HG03025 (cell line): ENCODE results near the gene SHROOM1.

Experiments used
- ATAC-seq: cut with Tn5 transposase; IDR thresholded peaks from one replicate; pipeline ENCODE4 v1.9.1; 2021; ENCODE audit warnings: mild to moderate bottlenecking, moderate library complexity; ENCODE audit not compliant: unreplicated experiment, low FRiP score

SHROOM1 gene

GRCh38 chr5:132854301-132854700, 23.9 kb upstream of the SHROOM1 start:
- no peak for ATAC-seq

GRCh38 chr5:132853790-132854189, 23.3 kb upstream of the SHROOM1 start:
- ATAC-seq, result no peak

GRCh38 chr5:132853323-132853722, 22.9 kb upstream of the SHROOM1 start:
- ATAC-seq, result no peak

- no peak for ATAC-seq
These were observed 19.6 kb upstream of the SHROOM1 start for GRCh38 chr5:132850066-132850465.

- ATAC-seq, result no peak
These were observed 18.9 kb upstream of the SHROOM1 start for GRCh38 chr5:132849347-132849746.

- ATAC-seq, result no peak
These were observed 17.8 kb upstream of the SHROOM1 start for GRCh38 chr5:132848270-132848669.

GRCh38 chr5:132841305-132841704, 10.9 kb upstream of the SHROOM1 start:
- ATAC-seq, result no peak

GRCh38 chr5:132840896-132841295, 10.4 kb upstream of the SHROOM1 start:
- no peak for ATAC-seq

- ATAC-seq, result no peak
These were observed 9.9 kb upstream of the SHROOM1 start for GRCh38 chr5:132840313-132840712.

- no peak for ATAC-seq
These were observed 9.2 kb upstream of the SHROOM1 start for GRCh38 chr5:132839426-132840301.

GRCh38 chr5:132838516-132839282, 8.3 kb upstream of the SHROOM1 start:
- ATAC-seq, result no peak

- no peak for ATAC-seq
These were observed 7.4 kb upstream of the SHROOM1 start for GRCh38 chr5:132837868-132838267.

GRCh38 chr5:132836852-132837251, 6.4 kb upstream of the SHROOM1 start:
- ATAC-seq, result no peak

- no peak for ATAC-seq
These were observed 3.6 kb upstream of the SHROOM1 start for GRCh38 chr5:132834057-132834456.

- ATAC-seq, result no peak
These were observed 2.2 kb upstream of the SHROOM1 start for GRCh38 chr5:132832612-132833011.

GRCh38 chr5:132831095-132831860, 831 bp upstream of the SHROOM1 start:
- ATAC-seq, result no peak

- peak; percentile 62 for ATAC-seq
These were observed 558 bp downstream of the SHROOM1 start for GRCh38 chr5:132829742-132830435.

GRCh38 chr5:132828846-132829494, 1.5 kb downstream of the SHROOM1 start:
- ATAC-seq, result no peak

- no peak for ATAC-seq
These were observed 2.3 kb downstream of the SHROOM1 start for GRCh38 chr5:132827943-132828673.
